Ishikawa (cell line): ENCODE data around the gene SAMD14.

Experiments used
- CEBPB ChIP-seq: IDR thresholded peaks from 2 replicates; pipeline ENCODE4 v1.6.1; 2012
- CREB1 ChIP-seq: IDR thresholded peaks from 2 replicates; pipeline ENCODE4 v1.6.1; 2012; ENCODE audit warnings: low read depth
- EGR1 ChIP-seq: IDR thresholded peaks from 2 replicates; pipeline ENCODE4 v1.6.1; 2012
- EP300 ChIP-seq: IDR thresholded peaks from 2 replicates; pipeline ENCODE4 v1.6.1; 2012; ENCODE audit warnings: borderline replicate concordance
- FOXM1 ChIP-seq: IDR thresholded peaks from 2 replicates; pipeline ENCODE4 v1.6.1; 2012; ENCODE audit warnings: low read depth, borderline replicate concordance
- RAD21 ChIP-seq: IDR thresholded peaks from 2 replicates; pipeline ENCODE4 v1.6.1; 2012; ENCODE audit warnings: low read depth
- REST ChIP-seq: IDR thresholded peaks from 2 replicates; pipeline ENCODE4 v1.6.1; 2012; ENCODE audit warnings: low read depth, mild to moderate bottlenecking
- TAF1 ChIP-seq: IDR thresholded peaks from 2 replicates; pipeline ENCODE4 v1.6.1; 2012; ENCODE audit warnings: low read depth, mild to moderate bottlenecking
- TCF12 ChIP-seq: IDR thresholded peaks from 2 replicates; pipeline ENCODE4 v1.6.1; 2012; ENCODE audit warnings: low read depth

GRCh38 chr17:50166518-50167181 lies 36.7 kb upstream of the SAMD14 start:
- TF ChIP-seq CREB1 (no peak), CEBPB (no peak), EP300 (no peak), EGR1 (no peak), TAF1 (no peak), TCF12 (no peak), RAD21 (no peak), REST (no peak), FOXM1 (no peak)
